IgD-negative memory B cell (primary cell): ENCODE results near the gene MAP3K4. TPM values are rescaled to one million over a fixed set of nuclear protein-coding genes. Genes with fewer than 3 reads are reported as not detected.
A peak's percentile ranks its signal among the peaks of the same experiment; 100 is the strongest.

Experiments used
- H3K27ac Mint-ChIP-seq, 3 donors: one replicate each; pipeline ENCODE4 v1.8.0; 2020 to 2022; ENCODE audit warnings: mild to moderate bottlenecking in 3 of 3, mixed read lengths in 3 of 3, moderate library complexity in 1 of 3
- H3K27me3 Mint-ChIP-seq: one replicate; pipeline ENCODE4 v1.8.0; 2021; ENCODE audit warnings: mixed read lengths
- H3K36me3 Mint-ChIP-seq: one replicate; pipeline ENCODE4 v1.8.0; 2020; ENCODE audit warnings: mild to moderate bottlenecking, mixed read lengths
- H3K4me1 Mint-ChIP-seq, 3 donors: one replicate each; pipeline ENCODE4 v1.8.0; 2020 to 2022; ENCODE audit warnings: mixed read lengths in 3 of 3, mild to moderate bottlenecking in 1 of 3
- H3K4me3 Mint-ChIP-seq, 4 donors: one replicate each; pipeline ENCODE4 v1.8.0; 2020 to 2022; ENCODE audit warnings: mild to moderate bottlenecking in 4 of 4, mixed read lengths in 4 of 4, moderate library complexity in 3 of 4
- H3K9me3 Mint-ChIP-seq, 3 donors: one replicate each; pipeline ENCODE4 v1.8.0; 2020 to 2021; ENCODE audit warnings: mixed read lengths in 3 of 3, mild to moderate bottlenecking in 1 of 3
- polyA plus RNA-seq: library from polyadenylated mRNA; unstranded; fragments of 300-500 nt; fragmentation: Illumina TruSeq; gene quantifications from one replicate; pipeline ENCODE4 v1.2.3, GENCODE V29; 2021

The MAP3K4 gene
- polyA plus RNA-seq, 1 donor from 2014 or later: 10.5 TPM

DNA sequence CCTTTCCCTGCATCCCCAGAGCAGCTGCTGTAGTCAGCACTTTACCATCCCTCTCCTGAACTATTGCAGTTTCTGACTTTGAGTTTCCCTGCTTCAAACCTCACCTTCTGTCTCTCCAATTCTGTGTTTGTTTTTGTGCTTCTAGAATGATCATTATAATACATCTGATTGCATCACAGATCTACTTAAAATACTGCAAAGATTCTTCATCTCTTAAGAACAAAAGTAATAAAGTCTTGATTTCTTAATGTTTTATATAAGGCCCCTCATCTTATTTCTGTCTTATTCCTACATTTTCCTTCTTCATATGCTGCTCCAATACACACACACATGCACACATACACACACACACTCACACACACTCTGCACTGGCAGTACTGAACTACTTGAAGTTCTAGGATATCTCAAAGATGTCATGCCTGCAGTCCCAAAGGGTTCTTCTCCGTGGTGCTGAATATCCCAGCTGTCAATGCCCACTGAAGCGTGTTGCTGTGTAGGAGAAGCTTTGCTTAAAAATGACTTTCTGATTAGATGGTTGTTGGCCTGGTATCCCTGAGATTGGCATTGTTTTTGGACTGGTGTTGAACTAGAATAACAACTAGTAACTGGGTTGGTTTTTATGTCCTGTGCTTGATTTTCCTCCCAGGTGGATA is 97.2 kb downstream of the MAP3K4 start:
- H3K36me3 Mint-ChIP-seq: peaks cover 6% of the 10 kb centered on the region

DNA sequence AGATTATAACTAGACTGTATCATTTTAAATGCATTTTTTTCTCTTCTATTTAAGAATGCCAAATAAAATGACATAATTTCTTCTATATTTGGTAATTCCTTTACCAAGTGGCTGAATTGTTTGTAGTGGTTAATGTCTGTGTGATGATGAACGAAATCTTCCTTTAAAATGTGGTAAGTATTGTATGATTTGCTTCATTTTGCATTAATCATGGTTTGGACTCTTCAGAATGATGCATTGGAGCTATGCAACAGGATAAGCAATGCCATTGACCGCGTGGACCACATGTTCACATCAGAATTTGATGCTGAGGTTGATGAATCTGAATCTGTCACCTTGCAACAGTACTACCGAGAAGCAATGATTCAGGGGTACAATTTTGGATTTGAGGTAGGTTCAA is 99.6 kb downstream of the MAP3K4 start:
- no peaks in the 10 kb centered on the region for H3K27me3 Mint-ChIP-seq
- H3K9me3 Mint-ChIP-seq: no peaks in the 10 kb centered on the region
- H3K4me1 Mint-ChIP-seq: no peaks in the 10 kb centered on the region
- H3K27ac Mint-ChIP-seq: no peak overlapping the region
- no peak overlapping the region for H3K4me3 Mint-ChIP-seq
- H3K36me3 Mint-ChIP-seq: no peaks in the 10 kb centered on the region

More for the DNA sequence above, 97.2 kb downstream of the MAP3K4 start:
- peaks cover 0 to 3% (median 0%) of the 10 kb centered on the region in 3 donors for H3K4me1 Mint-ChIP-seq
- H3K4me3 Mint-ChIP-seq: no peak overlapping the region
- no peaks in the 10 kb centered on the region for H3K27me3 Mint-ChIP-seq
- no peak overlapping the region for H3K27ac Mint-ChIP-seq
- H3K9me3 Mint-ChIP-seq: no peaks in the 10 kb centered on the region

DNA sequence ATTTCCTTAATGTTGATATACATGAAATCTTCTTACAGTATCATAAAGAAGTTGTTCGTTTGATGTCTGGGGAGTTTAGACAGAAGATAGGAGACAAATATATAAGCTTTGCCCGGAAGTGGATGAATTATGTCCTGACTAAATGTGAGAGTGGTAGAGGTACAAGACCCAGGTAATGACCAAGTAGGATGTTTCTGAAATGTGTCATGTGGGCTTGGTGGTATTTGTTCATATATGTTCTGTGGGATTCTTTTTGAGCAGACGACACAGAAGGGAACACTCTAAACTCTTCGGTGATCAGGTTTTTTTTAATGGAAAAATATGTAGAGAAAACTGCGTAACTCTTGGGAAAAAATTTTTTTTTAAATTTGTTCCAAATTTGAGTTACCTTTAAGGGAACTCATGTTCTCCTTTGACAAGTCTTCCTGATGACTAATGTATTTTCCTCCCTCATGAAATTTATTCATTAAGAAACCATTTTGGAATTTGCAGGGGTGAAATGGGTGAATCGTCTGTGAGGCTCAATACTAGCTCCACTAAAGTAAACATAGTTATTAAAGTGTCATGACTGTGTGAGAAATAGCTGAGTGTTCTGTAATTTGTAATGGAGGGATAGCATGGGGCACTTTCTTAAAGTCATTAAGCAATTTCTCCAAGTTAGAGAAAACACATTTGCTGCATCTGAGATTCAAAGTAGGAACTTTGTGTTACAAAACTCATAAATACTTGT is 100.6 kb downstream of the MAP3K4 start:
- no peak overlapping the region for H3K27ac Mint-ChIP-seq
- no peaks in the 10 kb centered on the region for H3K36me3 Mint-ChIP-seq
- no peaks in the 10 kb centered on the region for H3K4me1 Mint-ChIP-seq
- no peaks in the 10 kb centered on the region for H3K9me3 Mint-ChIP-seq
- no peaks in the 10 kb centered on the region for H3K27me3 Mint-ChIP-seq
- no peak overlapping the region for H3K4me3 Mint-ChIP-seq

DNA sequence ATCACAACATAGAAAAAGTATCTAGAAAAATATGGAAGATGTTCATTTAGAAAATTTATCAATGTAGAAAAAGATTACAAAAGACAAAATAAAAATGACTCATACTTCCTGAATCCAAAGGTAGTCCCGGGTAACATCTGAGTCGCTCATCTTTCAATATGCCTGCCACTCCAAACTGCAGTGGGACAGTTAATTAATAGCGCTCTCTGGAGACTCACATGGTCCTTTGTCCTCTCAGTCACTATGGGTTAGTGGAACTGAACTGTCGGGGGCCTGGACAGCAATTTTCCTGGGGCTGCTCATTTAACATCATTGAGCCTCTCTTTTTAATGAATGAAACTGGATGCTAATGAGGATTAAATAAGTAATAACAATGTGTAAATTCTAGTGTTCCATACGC is 103.4 kb downstream of the MAP3K4 start:
- Mint-ChIP-seq H3K9me3 (no peaks in the 10 kb centered on the region), H3K27me3 (no peaks in the 10 kb centered on the region), H3K4me3 (no peak overlapping the region), H3K27ac (no peak overlapping the region), H3K4me1 (no peaks in the 10 kb centered on the region), H3K36me3 (peaks cover 7% of the 10 kb centered on the region)

DNA sequence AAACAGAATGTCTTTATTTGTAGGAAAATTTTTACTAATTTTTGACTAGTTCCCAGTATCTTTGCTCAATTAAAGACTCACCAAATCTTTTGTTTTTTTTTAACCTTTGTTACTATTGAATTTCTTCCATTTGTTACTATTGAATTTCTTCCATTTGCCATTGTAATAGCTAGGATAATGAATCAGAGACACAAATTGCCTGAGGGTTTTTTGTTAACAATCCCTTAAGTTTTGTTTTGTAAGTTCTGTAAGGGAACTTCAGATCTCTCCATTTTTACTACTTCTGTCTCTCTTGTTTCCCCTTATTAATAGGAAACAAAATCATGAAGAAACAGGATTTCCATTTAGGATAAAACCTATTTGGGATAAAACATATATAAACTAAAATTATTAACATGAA is 104.3 kb downstream of the MAP3K4 start:
- H3K9me3 Mint-ChIP-seq: no peaks in the 10 kb centered on the region
- no peaks in the 10 kb centered on the region for H3K4me1 Mint-ChIP-seq
- no peak overlapping the region for H3K27ac Mint-ChIP-seq
- no peaks in the 10 kb centered on the region for H3K27me3 Mint-ChIP-seq
- H3K4me3 Mint-ChIP-seq: no peak overlapping the region
- H3K36me3 Mint-ChIP-seq: peaks cover 7% of the 10 kb centered on the region

DNA sequence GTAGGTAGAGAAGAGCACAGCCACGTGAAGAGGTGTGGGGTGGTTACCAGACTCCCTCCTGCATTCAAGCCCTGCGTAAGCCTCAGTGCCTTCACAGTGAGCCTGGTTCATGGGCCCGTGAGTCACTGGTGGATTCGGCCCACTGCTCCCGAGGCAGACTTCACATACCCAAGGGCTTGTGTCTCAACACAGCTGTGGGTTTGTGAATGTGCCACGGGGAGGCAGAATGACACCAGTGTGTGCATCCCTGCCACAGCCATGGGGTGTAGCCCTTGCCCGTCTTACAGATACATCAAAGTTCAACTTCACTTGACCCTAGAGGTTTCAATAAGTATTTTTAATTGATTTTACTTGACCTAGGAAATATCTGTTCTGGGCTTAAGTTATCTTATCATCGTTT is 108.5 kb downstream of the MAP3K4 start:
- Mint-ChIP-seq H3K27me3 (no peaks in the 10 kb centered on the region), H3K27ac (no peak overlapping the region), H3K36me3 (peaks cover 20% of the 10 kb centered on the region), H3K4me1 (no peaks in the 10 kb centered on the region), H3K4me3 (no peak overlapping the region), H3K9me3 (no peaks in the 10 kb centered on the region)

DNA sequence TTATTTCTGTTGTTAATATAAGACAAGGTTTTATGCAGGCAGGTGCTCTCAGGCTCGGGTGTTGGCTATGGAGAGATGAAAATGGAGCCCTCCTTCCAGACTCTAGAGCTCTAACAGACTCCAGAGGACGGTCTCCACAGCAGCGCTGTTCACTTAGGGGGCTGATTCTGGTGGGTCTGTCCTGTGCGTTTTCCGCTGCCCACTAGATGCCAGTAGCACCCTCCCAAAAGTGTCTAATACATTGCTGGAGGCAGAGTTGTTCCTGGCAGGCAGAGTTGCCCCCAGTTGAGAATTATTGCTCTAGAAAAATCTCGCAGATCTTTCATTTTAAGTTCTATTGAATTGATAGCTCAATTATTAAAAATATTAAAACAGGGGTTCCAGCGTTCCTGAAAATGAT is 109.9 kb downstream of the MAP3K4 start:
- no peak overlapping the region for H3K27ac Mint-ChIP-seq
- H3K9me3 Mint-ChIP-seq: no peaks in the 10 kb centered on the region
- no peaks in the 10 kb centered on the region for H3K4me1 Mint-ChIP-seq
- H3K27me3 Mint-ChIP-seq: no peaks in the 10 kb centered on the region
- H3K4me3 Mint-ChIP-seq: no peak overlapping the region
- H3K36me3 Mint-ChIP-seq: peaks cover 22% of the 10 kb centered on the region

DNA sequence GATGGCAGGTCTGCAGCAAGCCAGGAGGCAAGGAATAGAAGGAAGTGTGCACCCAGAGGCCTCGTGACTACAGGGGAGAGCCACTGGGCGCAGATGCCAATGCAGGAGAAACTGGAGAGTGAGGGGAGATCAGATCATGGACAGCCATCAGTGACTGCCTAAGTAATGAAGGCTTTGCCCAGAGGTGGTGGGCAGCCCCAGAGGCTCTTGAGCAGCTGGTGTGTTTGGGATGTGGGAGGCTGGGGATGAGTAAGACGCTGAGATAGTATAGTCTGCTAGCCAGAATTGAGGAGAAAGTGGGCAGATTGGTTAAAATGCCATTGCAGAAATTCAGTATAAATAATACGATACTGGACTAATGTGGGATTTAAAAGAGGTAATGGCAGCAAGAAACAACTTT is 111.9 kb downstream of the MAP3K4 start:
- Mint-ChIP-seq H3K4me1 (no peaks in the 10 kb centered on the region), H3K4me3 (no peak overlapping the region), H3K9me3 (no peaks in the 10 kb centered on the region), H3K27me3 (no peaks in the 10 kb centered on the region), H3K27ac (no peak overlapping the region), H3K36me3 (peaks cover 26% of the 10 kb centered on the region)

DNA sequence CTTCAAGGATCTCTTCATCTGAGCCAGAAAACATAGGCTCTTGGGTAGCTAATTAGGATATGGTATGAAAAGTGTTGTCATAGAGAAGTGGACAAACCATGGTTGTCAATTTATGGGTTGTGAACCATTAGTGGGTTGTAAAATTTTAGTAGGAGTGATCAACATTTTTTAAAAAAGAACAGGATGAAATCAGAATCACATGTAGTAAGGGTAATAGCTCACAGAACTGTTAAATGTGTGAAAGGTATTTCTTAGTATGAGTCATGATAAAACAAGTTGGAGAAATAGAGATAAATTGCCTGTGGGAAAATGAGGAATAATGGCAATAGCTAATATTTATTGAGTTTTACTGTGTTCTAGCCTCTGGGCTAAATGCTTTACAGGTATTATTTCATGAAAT is 113.4 kb downstream of the MAP3K4 start:
- H3K9me3 Mint-ChIP-seq: no peaks in the 10 kb centered on the region
- no peak overlapping the region for H3K4me3 Mint-ChIP-seq
- no peaks in the 10 kb centered on the region for H3K27me3 Mint-ChIP-seq
- H3K36me3 Mint-ChIP-seq: peaks cover 22% of the 10 kb centered on the region
- H3K27ac Mint-ChIP-seq: no peak overlapping the region
- H3K4me1 Mint-ChIP-seq: no peaks in the 10 kb centered on the region

DNA sequence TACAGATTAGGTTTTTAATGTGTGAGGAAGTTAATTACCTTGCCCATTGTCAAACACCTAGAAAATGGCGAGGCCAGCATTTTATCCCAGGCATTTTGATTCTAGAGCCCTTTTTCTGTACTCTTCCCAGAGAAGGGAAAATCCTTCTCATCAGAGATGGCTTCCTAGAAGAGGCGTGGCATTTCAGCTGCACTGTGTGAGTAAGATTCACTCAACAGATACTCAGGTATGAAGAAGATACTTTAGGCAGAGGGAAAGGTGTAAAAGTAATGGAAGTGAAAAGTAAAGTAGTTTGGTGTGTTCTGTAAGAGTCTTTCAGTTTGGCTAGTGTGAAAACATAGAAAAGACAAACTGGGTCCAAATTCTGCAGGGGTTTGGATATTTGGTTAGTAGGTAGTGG is 113.8 kb downstream of the MAP3K4 start:
- H3K27me3 Mint-ChIP-seq: no peaks in the 10 kb centered on the region
- H3K4me1 Mint-ChIP-seq: no peaks in the 10 kb centered on the region
- H3K27ac Mint-ChIP-seq: peak overlapping the region in 1 of 3 donors; percentile 74
- no peaks in the 10 kb centered on the region for H3K9me3 Mint-ChIP-seq
- no peak overlapping the region for H3K4me3 Mint-ChIP-seq
- H3K36me3 Mint-ChIP-seq: peaks cover 22% of the 10 kb centered on the region

DNA sequence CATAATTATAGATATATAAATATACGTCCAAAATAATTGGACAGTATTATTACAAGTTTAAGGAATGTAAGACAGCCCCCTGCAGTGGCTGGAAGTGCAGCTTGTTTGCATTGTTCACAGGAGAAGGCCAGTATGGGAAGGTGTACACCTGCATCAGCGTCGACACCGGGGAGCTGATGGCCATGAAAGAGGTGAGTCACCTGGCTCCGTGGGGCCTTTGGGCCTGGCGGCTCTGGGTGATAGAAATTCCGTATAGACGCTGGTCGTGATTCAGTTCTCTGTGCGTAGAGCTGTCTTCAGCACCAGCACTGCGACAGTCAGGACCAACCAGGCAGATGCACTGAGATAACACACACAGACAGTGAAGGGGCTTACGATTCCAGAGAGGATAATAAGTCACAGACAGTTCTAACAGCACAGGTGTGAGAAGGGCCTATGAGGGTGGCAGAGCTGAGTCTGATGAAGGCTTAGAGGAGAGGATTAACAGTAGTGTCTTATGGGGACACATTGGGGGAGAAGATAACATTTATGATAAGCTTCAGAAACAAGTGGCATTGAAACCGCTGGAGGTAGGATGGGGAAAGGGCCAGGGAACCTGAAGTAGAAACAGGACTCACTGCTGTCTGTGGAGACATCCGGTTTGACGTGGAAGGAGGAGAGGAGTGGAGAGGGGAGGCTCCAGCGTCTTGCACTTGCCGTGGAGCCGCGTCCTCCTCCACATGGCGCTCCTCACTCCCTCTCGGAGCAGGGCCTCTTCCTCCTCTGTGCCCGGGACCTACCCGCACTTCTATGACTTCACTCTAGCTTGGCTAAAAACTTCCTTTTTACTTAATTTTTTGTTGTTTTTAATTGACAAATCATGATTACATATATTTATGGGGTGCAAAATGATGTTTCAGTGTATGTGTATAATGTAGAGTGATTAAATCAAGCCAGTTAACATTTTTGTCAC is 116.5 kb downstream of the MAP3K4 start:
- H3K27me3 Mint-ChIP-seq: no peaks in the 10 kb centered on the region

DNA sequence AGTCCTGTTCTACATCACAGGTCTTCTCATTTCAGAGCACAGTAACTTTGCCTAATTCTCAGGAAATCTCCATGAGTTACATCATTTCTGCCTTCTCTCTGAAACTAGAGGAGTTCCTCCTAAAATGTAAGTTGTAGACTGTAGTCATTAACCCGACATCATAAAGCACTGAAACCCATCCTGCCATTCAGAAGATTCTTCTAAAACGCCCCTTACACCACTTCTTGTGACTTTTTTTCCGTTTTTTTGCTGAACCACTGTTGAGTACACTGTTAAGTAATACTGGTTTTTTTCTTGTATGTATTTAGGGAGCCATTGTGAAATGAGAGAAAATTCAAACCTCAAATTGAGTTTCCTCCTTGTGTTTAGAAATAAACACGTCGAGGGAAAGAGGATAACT is 117.3 kb downstream of the MAP3K4 start:
- no peak overlapping the region for H3K4me3 Mint-ChIP-seq
- H3K36me3 Mint-ChIP-seq: peaks cover 12% of the 10 kb centered on the region
- H3K4me1 Mint-ChIP-seq: peaks cover 0 to 2% (median 0%) of the 10 kb centered on the region in 3 donors
- peak overlapping the region in 1 of 3 donors; percentile 10 for H3K27ac Mint-ChIP-seq
- H3K9me3 Mint-ChIP-seq: no peaks in the 10 kb centered on the region
- H3K27me3 Mint-ChIP-seq: no peaks in the 10 kb centered on the region

More for the DNA sequence above, 116.5 kb downstream of the MAP3K4 start:
- H3K4me3 Mint-ChIP-seq: no peak overlapping the region
- peak overlapping the region in 1 of 3 donors; percentile 10 for H3K27ac Mint-ChIP-seq
- peaks cover 0 to 2% (median 0%) of the 10 kb centered on the region in 3 donors for H3K4me1 Mint-ChIP-seq
- peaks cover 17% of the 10 kb centered on the region for H3K36me3 Mint-ChIP-seq
- no peaks in the 10 kb centered on the region for H3K9me3 Mint-ChIP-seq

DNA sequence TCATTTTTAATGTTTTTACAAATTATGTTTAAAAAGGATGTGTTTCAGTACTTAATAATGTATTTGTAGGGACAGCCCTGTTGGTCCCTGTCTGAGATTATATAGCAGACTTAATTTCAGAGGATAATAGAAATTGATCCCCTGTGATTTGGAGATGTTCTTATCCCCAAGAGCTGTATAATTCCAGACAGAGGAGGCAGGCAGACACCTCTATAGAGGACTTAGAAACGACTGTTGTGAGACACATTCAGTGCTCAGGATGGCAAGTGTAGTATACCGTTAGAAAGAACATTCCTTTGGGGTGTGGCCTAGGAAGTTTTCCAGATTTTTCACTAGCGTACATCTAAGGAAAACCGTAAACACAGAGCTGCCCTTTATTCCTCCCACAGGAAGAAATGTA is 117.8 kb downstream of the MAP3K4 start:
- peaks cover 0 to 2% (median 0%) of the 10 kb centered on the region in 3 donors for H3K4me1 Mint-ChIP-seq
- peaks cover 12% of the 10 kb centered on the region for H3K36me3 Mint-ChIP-seq
- H3K27ac Mint-ChIP-seq: no peak overlapping the region
- no peaks in the 10 kb centered on the region for H3K27me3 Mint-ChIP-seq
- H3K9me3 Mint-ChIP-seq: no peaks in the 10 kb centered on the region
- H3K4me3 Mint-ChIP-seq: no peak overlapping the region

DNA sequence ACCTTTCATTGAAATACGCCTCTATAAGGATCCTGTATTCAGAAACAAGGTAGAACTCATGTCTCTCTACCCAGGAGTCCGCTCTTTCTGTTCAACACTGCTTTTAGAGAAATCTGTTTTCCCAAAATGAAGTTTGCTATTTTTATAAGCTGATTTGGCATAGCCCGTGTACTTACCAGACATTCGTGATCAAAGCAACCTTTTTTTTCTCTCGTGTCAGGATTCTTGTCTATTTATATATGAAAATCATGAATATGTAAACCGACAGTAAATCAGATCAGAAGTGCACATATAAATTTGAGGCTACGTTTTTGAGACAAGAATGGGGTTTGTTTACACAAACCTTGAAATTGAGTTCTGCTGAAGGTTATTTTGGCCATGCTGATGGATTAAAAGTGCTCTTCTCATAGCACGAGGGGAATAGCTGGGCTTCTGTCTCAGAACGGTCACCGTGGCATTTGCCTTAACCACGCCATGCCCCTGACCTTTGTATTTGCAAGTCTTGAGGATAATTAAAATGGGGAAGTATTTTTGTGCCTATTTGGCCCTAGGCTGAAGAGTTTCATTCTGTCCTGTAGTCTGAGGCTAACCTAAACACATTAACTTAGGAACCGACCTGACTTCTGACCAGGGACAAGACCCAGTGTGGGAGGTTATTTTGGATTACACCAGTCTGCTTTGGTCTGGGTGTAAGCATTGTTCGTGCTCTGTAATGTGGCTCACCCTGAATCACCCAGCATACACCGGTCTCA is 118.6 kb downstream of the MAP3K4 start:
- Mint-ChIP-seq H3K36me3 (peaks cover 12% of the 10 kb centered on the region), H3K9me3 (no peaks in the 10 kb centered on the region), H3K27me3 (no peaks in the 10 kb centered on the region), H3K4me3 (no peak overlapping the region), H3K4me1 (peaks cover 0 to 2% (median 0%) of the 10 kb centered on the region in 3 donors), H3K27ac (no peak overlapping the region)
